ENCODE results near the gene ZNF544.

ZNF544 gene

DNA sequence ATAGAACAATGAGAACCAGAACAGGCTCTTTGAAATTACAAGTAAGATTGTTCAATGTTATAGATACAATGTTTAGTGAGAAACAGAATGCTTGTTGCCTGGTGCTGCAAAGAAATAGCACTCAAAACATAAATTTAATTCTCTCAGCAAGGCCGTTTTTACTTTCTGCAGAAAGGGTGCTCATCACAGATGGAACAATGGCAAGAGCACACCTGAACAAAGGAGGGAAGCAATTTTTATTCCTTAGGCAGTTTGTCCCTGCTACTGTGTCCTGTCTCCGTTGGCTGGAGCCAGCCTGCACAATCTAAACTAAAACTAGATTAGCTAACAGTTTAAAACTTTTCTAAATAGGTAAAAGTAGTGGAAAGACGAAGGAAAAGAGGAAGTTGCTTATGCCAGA is 39.6 kb downstream of the ZNF544 start:
- Histone ChIP-seq H3K36me3 (ENCODE audit: low read length) (peaks cover 13% of the 10 kb centered on the region), H3K9me3 (ENCODE audit: insufficient read depth, low read length) (peaks cover 29% of the 10 kb centered on the region; the same call in 1 of the 2 replicates)

DNA sequence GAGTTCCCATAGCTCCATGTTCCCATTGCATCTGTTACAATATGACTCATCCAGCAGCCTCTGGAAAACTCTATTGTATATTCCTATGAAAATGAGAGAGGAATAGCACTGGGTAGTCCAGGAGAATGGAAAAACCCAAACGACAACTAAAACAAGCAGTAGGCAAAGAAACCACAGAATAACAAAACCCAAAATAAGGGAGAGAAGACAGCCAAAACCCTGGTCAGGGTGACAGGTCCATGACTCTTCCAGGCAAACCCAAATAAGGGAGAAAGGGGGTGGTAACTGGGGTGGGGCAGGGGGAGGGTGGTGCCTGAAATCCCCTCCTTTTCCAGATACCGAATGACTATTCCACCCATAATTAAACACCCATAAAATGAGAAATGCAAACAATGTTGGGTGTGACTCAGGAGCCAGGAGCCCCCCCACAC is 46.1 kb downstream of the ZNF544 start:
- no peak overlapping the region for H3K27ac ChIP-seq (ENCODE audit: low read depth, low read length)
- H3K36me3 ChIP-seq (ENCODE audit: low read length) = no peaks in the 10 kb centered on the region
- no peaks in the 10 kb centered on the region; the same call in 1 of the 2 replicates for H3F3A ChIP-seq (ENCODE audit: insufficient read depth)
- H3K4me2 ChIP-seq (ENCODE audit: low read depth, low read length, poor library complexity, severe bottlenecking) = no peak overlapping the region
- no peak for TF ChIP-seq EZH2phosphoT487 (conservative IDR thresholded peaks at IDR 0.05; ENCODE audit: low read length)
- TF ChIP-seq, protein P1, sequence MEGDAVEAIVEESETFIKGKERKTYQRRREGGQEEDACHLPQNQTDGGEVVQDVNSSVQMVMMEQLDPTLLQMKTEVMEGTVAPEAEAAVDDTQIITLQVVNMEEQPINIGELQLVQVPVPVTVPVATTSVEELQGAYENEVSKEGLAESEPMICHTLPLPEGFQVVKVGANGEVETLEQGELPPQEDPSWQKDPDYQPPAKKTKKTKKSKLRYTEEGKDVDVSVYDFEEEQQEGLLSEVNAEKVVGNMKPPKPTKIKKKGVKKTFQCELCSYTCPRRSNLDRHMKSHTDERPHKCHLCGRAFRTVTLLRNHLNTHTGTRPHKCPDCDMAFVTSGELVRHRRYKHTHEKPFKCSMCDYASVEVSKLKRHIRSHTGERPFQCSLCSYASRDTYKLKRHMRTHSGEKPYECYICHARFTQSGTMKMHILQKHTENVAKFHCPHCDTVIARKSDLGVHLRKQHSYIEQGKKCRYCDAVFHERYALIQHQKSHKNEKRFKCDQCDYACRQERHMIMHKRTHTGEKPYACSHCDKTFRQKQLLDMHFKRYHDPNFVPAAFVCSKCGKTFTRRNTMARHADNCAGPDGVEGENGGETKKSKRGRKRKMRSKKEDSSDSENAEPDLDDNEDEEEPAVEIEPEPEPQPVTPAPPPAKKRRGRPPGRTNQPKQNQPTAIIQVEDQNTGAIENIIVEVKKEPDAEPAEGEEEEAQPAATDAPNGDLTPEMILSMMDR (IDR thresholded peaks at IDR 0.05; ENCODE audit: insufficient read depth, low read length, poor library complexity, severe bottlenecking) = no peak
- H3K27me3 ChIP-seq (ENCODE audit: low read length) = no peaks in the 10 kb centered on the region
- H3K9me2 ChIP-seq (replicated peaks; ENCODE audit: insufficient read depth, low read length) = no peaks in the 10 kb centered on the region
- no peak overlapping the region for H3K4me3 ChIP-seq (ENCODE audit: insufficient read depth, low read length, poor library complexity, severe bottlenecking)
- H3K79me2 ChIP-seq (ENCODE audit: insufficient read depth, low read length) = peaks cover 17% of the 10 kb centered on the region
- H4K20me1 ChIP-seq (ENCODE audit: low read depth, low read length) = no peaks in the 10 kb centered on the region
- H2AFZ ChIP-seq (ENCODE audit: low read depth, low read length, severe bottlenecking) = no peak overlapping the region
- no peaks in the 10 kb centered on the region for H3K9me3 ChIP-seq (ENCODE audit: insufficient read depth, low read length)
- H3K9ac ChIP-seq (ENCODE audit: low read length) = no peak overlapping the region

More for the DNA sequence above, 39.6 kb downstream of the ZNF544 start:
- Histone ChIP-seq H3K27me3 (ENCODE audit: low read length) (no peaks in the 10 kb centered on the region), H3K4me2 (ENCODE audit: low read depth, low read length, poor library complexity, severe bottlenecking) (no peak overlapping the region), H3F3A (ENCODE audit: insufficient read depth) (0 out of 2 replicates have a peak, but pooled peaks cover 2% of the 10 kb centered on the region), H2AFZ (ENCODE audit: low read depth, low read length, severe bottlenecking) (no peak overlapping the region), H3K9ac (ENCODE audit: low read length) (no peak overlapping the region), H3K27ac (ENCODE audit: low read depth, low read length) (no peak overlapping the region), H3K4me3 (ENCODE audit: insufficient read depth, low read length, poor library complexity, severe bottlenecking) (no peak overlapping the region), H3K9me2 (replicated peaks; ENCODE audit: insufficient read depth, low read length) (no peaks in the 10 kb centered on the region), H4K20me1 (ENCODE audit: low read depth, low read length) (no peaks in the 10 kb centered on the region), H3K79me2 (ENCODE audit: insufficient read depth, low read length) (no peaks in the 10 kb centered on the region; the same call in 1 of the 2 replicates)
- TF ChIP-seq, protein P1 (IDR thresholded peaks at IDR 0.05; ENCODE audit: insufficient read depth, low read length, poor library complexity, severe bottlenecking) = no peak
- no peak for TF ChIP-seq EZH2phosphoT487 (conservative IDR thresholded peaks at IDR 0.05; ENCODE audit: low read length)

DNA sequence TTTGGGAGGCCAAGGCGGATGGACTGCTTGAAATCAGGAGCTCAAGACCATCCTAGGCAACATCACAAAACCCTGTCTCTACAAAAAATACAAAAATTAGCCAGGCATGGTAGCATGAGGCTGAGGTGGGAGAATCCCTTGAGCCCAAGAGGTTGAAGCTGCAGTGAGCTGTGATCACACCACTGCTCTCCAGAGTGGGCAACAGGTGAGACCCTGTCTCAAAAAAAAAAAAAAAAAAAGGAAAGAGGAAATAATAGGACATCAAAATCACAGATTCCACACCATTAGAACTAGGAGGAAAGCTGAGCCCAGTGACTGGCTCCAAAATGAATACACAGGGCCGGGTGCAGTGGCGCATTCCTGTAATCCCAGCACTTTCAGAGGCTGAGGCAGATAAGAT is 46.9 kb downstream of the ZNF544 start:
- Histone ChIP-seq H2AFZ (ENCODE audit: low read depth, low read length, severe bottlenecking) (no peak overlapping the region), H3K4me2 (ENCODE audit: low read depth, low read length, poor library complexity, severe bottlenecking) (no peak overlapping the region), H3K9me3 (ENCODE audit: insufficient read depth, low read length) (no peaks in the 10 kb centered on the region), H3K27me3 (ENCODE audit: low read length) (no peaks in the 10 kb centered on the region), H3K9me2 (replicated peaks; ENCODE audit: insufficient read depth, low read length) (no peaks in the 10 kb centered on the region), H3K4me3 (ENCODE audit: insufficient read depth, low read length, poor library complexity, severe bottlenecking) (no peak overlapping the region), H4K20me1 (ENCODE audit: low read depth, low read length) (no peaks in the 10 kb centered on the region), H3K36me3 (ENCODE audit: low read length) (no peaks in the 10 kb centered on the region), H3K27ac (ENCODE audit: low read depth, low read length) (no peak overlapping the region), H3F3A (ENCODE audit: insufficient read depth) (no peaks in the 10 kb centered on the region; the same call in 1 of the 2 replicates), H3K9ac (ENCODE audit: low read length) (no peak overlapping the region), H3K79me2 (ENCODE audit: insufficient read depth, low read length) (peaks cover 25% of the 10 kb centered on the region)
- TF ChIP-seq, protein P1 (IDR thresholded peaks at IDR 0.05; ENCODE audit: insufficient read depth, low read length, poor library complexity, severe bottlenecking) = no peak
- no peak for TF ChIP-seq EZH2phosphoT487 (conservative IDR thresholded peaks at IDR 0.05; ENCODE audit: low read length)

Data from SU-DHL-6 (cell line).